Heart left ventricle (tissue), 16 donors: ENCODE data around the gene CCBE1. TPM values are rescaled to one million over a fixed set of nuclear protein-coding genes. Genes with fewer than 3 reads are reported as not detected.
A peak's percentile ranks its signal among the peaks of the same experiment; 100 is the strongest.

ENCODE experiments used
- ATAC-seq, 4 donors: fragments of 200-7000 bp; cut with Tn5 transposase; one replicate each; pipeline ENCODE4 v1.9.1; 2020 to 2022; ENCODE audit warnings: moderate library complexity in 4 of 4, mild to moderate bottlenecking in 3 of 4, moderate number of reproducible peaks in 1 of 4
- DNase-seq, 5 donors: peaks; one replicate each; pipeline ENCODE4 v3.0.0-alpha.2; 2020
- H3K27ac ChIP-seq, 12 donors: fragments of 200-600 bp; sonication (generic) in 4 of 12; one replicate each; pipeline versions ENCODE4 v1.5.0 to v1.8.0; 2016 to 2022; ENCODE audit warnings: mild to moderate bottlenecking in 2 of 12
- H3K27me3 ChIP-seq, 9 donors: fragments of 200-600 bp; sonication (generic) in 2 of 9; one replicate each; pipeline versions ENCODE4 v1.5.1 to v1.8.0; 2016 to 2022; ENCODE audit warnings: mild to moderate bottlenecking in 3 of 9
- H3K36me3 ChIP-seq, 9 donors: fragments of 200-600 bp; sonication (generic) in 2 of 9; one replicate each; pipeline versions ENCODE4 v1.5.0 to v1.8.0; 2018 to 2022; ENCODE audit warnings: mild to moderate bottlenecking in 2 of 9
- H3K4me1 ChIP-seq, 12 donors: fragments of 200-600 bp; sonication (generic) in 4 of 12; one replicate each; pipeline versions ENCODE4 v1.5.0 to v1.8.0; 2016 to 2022; ENCODE audit warnings: mild to moderate bottlenecking in 3 of 12
- H3K4me3 ChIP-seq, 12 donors: fragments of 200-600 bp; sonication (generic) in 4 of 12; one replicate each; pipeline versions ENCODE4 v1.5.0 to v1.8.0; 2017 to 2022; ENCODE audit warnings: mild to moderate bottlenecking in 9 of 12, moderate library complexity in 4 of 12
- H3K9me3 ChIP-seq, 12 donors: fragments of 200-600 bp; sonication (generic) in 4 of 12; one replicate each; pipeline versions ENCODE4 v1.5.0 to v1.8.0; 2016 to 2022; ENCODE audit warnings: mild to moderate bottlenecking in 1 of 12
- CTCF ChIP-seq, 12 donors: fragments of 200-600 bp; sonication (generic) in 4 of 12; IDR thresholded peaks; one replicate each; pipeline versions ENCODE4 v1.5.0 to v1.8.0; 2018 to 2022; ENCODE audit warnings: antibody characterized with exemption in 12 of 12, mild to moderate bottlenecking in 5 of 12
- POLR2A ChIP-seq, 2 donors: fragments of 450-650 bp; IDR thresholded peaks; one replicate each; pipeline ENCODE4 v1.6.1; 2017; ENCODE audit warnings: antibody characterized with exemption in 2 of 2, mild to moderate bottlenecking in 2 of 2, moderate library complexity in 2 of 2
- WGBS, 4 donors: extraction: QIAGEN DNeasy Blood & Tissue Kit in 2 of 4; methylation state at CpG; one replicate each; pipeline versions ENCODE4 v1.1.5 to v1.1.7; 2013 to 2018; 5-methylcytosine and 5-hydroxymethylcytosine counted together
- intact Hi-C, 10 donors: fragments of 100-400 bp; cut with DNase I; formaldehyde crosslinking; loops; one replicate each; pipeline versions ENCODE4 v1.11.1 to v1.14.2; 2022
- polyA plus RNA-seq, 2 donors: library from polyadenylated mRNA; stranded (reverse); fragments of 200-250 nt; gene quantifications; one replicate each; pipeline ENCODE4 v1.2.3, GENCODE V29; 2013
- total RNA-seq, 9 donors: library from RNA; depleted of rRNA in 2 of 9; stranded (reverse); fragments of >200 nt in 2 of 9; fragmentation: NEBNext Ultra II Directional in 3 of 9; extraction: Animal tissue kit (Norgen Biotek cat#: 25700) in 3 of 9; gene quantifications; one replicate each; pipeline versions ENCODE4 v1.1.0 to v1.2.4, GENCODE V29; 2016 to 2023
- donor health status: ischemic (EF 13 %, LVEDD 7.1; RV severe dilation, severe dysfunction).
- donor health status: healthy with polysubstance abuse.
- donor health status: DM: no; HTN: yes; CAD: no.
- donor health status: DM: no; HTN: no; CAD: no.
- donor health status: ischemic (EF 25% LVEDD 6.9; RV normal size, moderate dysfunction).
- donor health status: ischemic (EF 25% LVEDD 5.7; RV mildly dilated, moderate dysfunction).
- donor health status: healthy.
- donor health status: DM: yes; HTN: yes; CAD: no.
- donor health status: ischemic (EF 35%, LVEDD 5.7; RV mildly dilated, moderate dysfunction).
- donor health status: nonischemic (EF 11% LVEDD 7.7; RV severe dilation, severe dysfunction).
- donor health status: DM: yes; HTN: yes; CAD: no.
- donor health status: PGD.
- donor health status: ischemic (EF 29% LVEDD 5.4; RV normal size, mild dysfunction).
- donor health status: nonischemic (EF 23%, LVEDD 6.1; RV moderate dilation, normal function).

The CCBE1 gene
- total and polyA plus RNA-seq, 11 donors, result 0.15 to 6.3 (median 0.74) TPM

- Histone ChIP-seq H3K9me3 (no peaks in the 10 kb centered on the region), H3K27me3 (no peaks in the 10 kb centered on the region), H3K4me3 (no peak overlapping the region), H3K27ac (peak overlapping the region in 1 of 12 donors; percentile 81), H3K4me1 (no peaks in the 10 kb centered on the region), H3K36me3 (no peaks in the 10 kb centered on the region)
- 37 to 68% (median 56%) methylated on average over 1 of the region's 1 CpG for WGBS, 4 donors
- DNase-seq (no peak), ATAC-seq (no peak)
- TF ChIP-seq CTCF (IDR thresholded peaks at IDR 0.05), result no peak
- TF ChIP-seq POLR2A (IDR thresholded peaks at IDR 0.05), result no peak
- intact Hi-C loops, result no loop called here
These were observed 22.3 kb downstream of the CCBE1 start for GRCh38 chr18:59674903-59675270.

GRCh38 chr18:59674186-59674902, 22.9 kb downstream of the CCBE1 start:
- Histone ChIP-seq H3K4me1 (no peaks in the 10 kb centered on the region), H3K9me3 (no peaks in the 10 kb centered on the region), H3K4me3 (no peak overlapping the region), H3K27me3 (no peaks in the 10 kb centered on the region), H3K36me3 (no peaks in the 10 kb centered on the region), H3K27ac (peak overlapping the region in 1 of 12 donors; percentile 81)
- DNase-seq (no peak), ATAC-seq (no peak)
- intact Hi-C loops, result no loop called here
- no peak for TF ChIP-seq CTCF (IDR thresholded peaks at IDR 0.05)
- no peak for TF ChIP-seq POLR2A (IDR thresholded peaks at IDR 0.05)
- WGBS, 4 donors, result 85 to 90% (median 88%) methylated on average over 6 of the region's 6 CpGs

GRCh38 chr18:59672235-59672711, 24.9 kb downstream of the CCBE1 start:
- Histone ChIP-seq H3K27me3 (no peaks in the 10 kb centered on the region), H3K4me3 (no peak overlapping the region), H3K36me3 (no peaks in the 10 kb centered on the region), H3K9me3 (no peaks in the 10 kb centered on the region), H3K27ac (peak overlapping the region in 1 of 12 donors; percentile 74), H3K4me1 (no peaks in the 10 kb centered on the region)
- no peak for DNase-seq
- intact Hi-C loops, result no loop called here
- 82 to 100% (median 91%) methylated on average over 1 of the region's 1 CpG for WGBS, 4 donors
- no peak for ATAC-seq
- TF ChIP-seq POLR2A (IDR thresholded peaks at IDR 0.05) (no peak), CTCF (IDR thresholded peaks at IDR 0.05) (no peak)

GRCh38 chr18:59671551-59671950, 25.7 kb downstream of the CCBE1 start:
- ATAC-seq (no peak), DNase-seq (no peak)
- Histone ChIP-seq H3K4me3 (no peak overlapping the region), H3K36me3 (no peaks in the 10 kb centered on the region), H3K9me3 (no peaks in the 10 kb centered on the region), H3K27me3 (no peaks in the 10 kb centered on the region), H3K4me1 (no peaks in the 10 kb centered on the region), H3K27ac (peak overlapping the region in 1 of 12 donors; percentile 74)
- TF ChIP-seq POLR2A (IDR thresholded peaks at IDR 0.05), result no peak
- no peak for TF ChIP-seq CTCF (IDR thresholded peaks at IDR 0.05)
- intact Hi-C loops, result no loop called here
- WGBS, 4 donors, result 37 to 63% (median 53%) methylated on average over 1 of the region's 1 CpG
